Measurements from ENCODE around the gene SLC25A10.

GRCh38 chr17:81725439-81725838 is 13.4 kb downstream of the SLC25A10 start:
- TF ChIP-seq CTBP1 (IDR thresholded peaks at IDR 0.05; ENCODE audit: borderline replicate concordance) (no peak), PKNOX1 (IDR thresholded peaks at IDR 0.05) (no peak), L3MBTL2 (conservative IDR thresholded peaks at IDR 0.05) (no peak)
